HepG2 (cell line): Measurements from ENCODE around the gene ARPP21. TPM values are rescaled to one million over a fixed set of nuclear protein-coding genes. Genes with fewer than 3 reads are reported as not detected.

ENCODE experiments used
- ATAC-seq: fragments of 200-7000 bp; cut with Tn5 transposase; 3 replicates; pipeline ENCODE4 v1.9.1; 2020; ENCODE audit warnings: mild to moderate bottlenecking, moderate library complexity
- BruUV-seq: library from RNA; stranded (reverse); fragments of 400-500 nt; replicated peaks from 2 replicates; lab custom pipeline; 2021; lab: Mats Ljungman, UMichigan
- CTCF ChIA-PET: fragments of 300-600 bp; formaldehyde crosslinking; extraction: SDS; loops from one replicate; lab custom pipeline; 2021; ENCODE audit warnings: low total read pairs, inconsistent platforms, low intra/inter-chr PET ratio; lab: Yijun Ruan, JAX
- POLR2A ChIA-PET: fragments of 350-600 bp; sonication (Branson Sonifier 250); formaldehyde crosslinking; loops from one replicate; lab custom pipeline; 2020; ENCODE audit warnings: antibody characterized with exemption, inconsistent platforms; lab: Yijun Ruan, JAX
- DNase-seq: peaks from one replicate; pipeline ENCODE4 v3.0.0-alpha.2; 2015; ENCODE audit warnings: low spot score
- FAIRE-seq: peaks from 3 replicates; lab custom pipeline; 2011; peaks lifted over from hg19 to GRCh38; lab: Jason Lieb, UNC
- H2AFZ ChIP-seq: one replicate; pipeline ENCODE4 v1.6.1; 2011; ENCODE audit warnings: low read length, inconsistent platforms
- H3K27ac ChIP-seq: fragments of 300-600 bp; 3 replicates; pipeline ENCODE4 v1.8.0; 2011; ENCODE audit warnings: mixed run types, mild to moderate bottlenecking, mixed read lengths, low read length, inconsistent platforms; ENCODE audit not compliant: insufficient read depth; ENCODE audit errors: extremely low read length
- H3K27me3 ChIP-seq, 2 experiments: fragments of 200-600 bp in 1 of 2; 2 replicates in 1 of 2; 3 replicates in 1 of 2; pipeline versions ENCODE4 v1.6.0 to v1.8.0; 2011; ENCODE audit warnings: low read length in 2 of 2, mild to moderate bottlenecking in 2 of 2, moderate library complexity in 2 of 2, inconsistent platforms in 1 of 2; ENCODE audit not compliant: insufficient read depth in 2 of 2, control insufficient read depth in 1 of 2
- H3K36me3 ChIP-seq, 2 experiments: fragments of 200-600 bp in 1 of 2; replicated peaks in 1 of 2; 2 replicates in 1 of 2; 3 replicates in 1 of 2; pipeline versions ENCODE4 v1.5.1 to v1.8.0; 2011; ENCODE audit warnings: low read length in 2 of 2, inconsistent platforms in 1 of 2; ENCODE audit not compliant: insufficient read depth in 2 of 2, control insufficient read depth in 1 of 2
- H3K4me1 ChIP-seq: 2 replicates; pipeline ENCODE4 v1.5.1; 2012; ENCODE audit warnings: low read length, inconsistent platforms; ENCODE audit not compliant: insufficient read depth
- H3K4me2 ChIP-seq: 2 replicates; pipeline ENCODE4 v1.6.0; 2011; ENCODE audit warnings: low read depth, low read length, inconsistent platforms
- H3K4me3 ChIP-seq, 3 experiments: fragments of 200-600 bp in 1 of 3; sonication (generic), shearing (Covaris generic) in 1 of 3; replicated peaks in 1 of 3; 2 replicates each; pipeline ENCODE4 v1.5.1; 2011 to 2016; ENCODE audit warnings: low read length in 3 of 3, inconsistent platforms in 2 of 3, low read depth in 2 of 3, mild to moderate bottlenecking in 2 of 3, control low read depth in 1 of 3, mixed read lengths in 1 of 3; ENCODE audit not compliant: insufficient read depth in 1 of 3
- H3K79me2 ChIP-seq: one replicate; pipeline ENCODE4 v1.6.1; 2011; ENCODE audit warnings: low read length, inconsistent platforms; ENCODE audit not compliant: insufficient read depth
- H3K9ac ChIP-seq: 2 replicates; pipeline ENCODE4 v1.6.0; 2011; ENCODE audit warnings: mild to moderate bottlenecking, low read depth, low read length, inconsistent platforms; ENCODE audit not compliant: insufficient read depth
- H3K9me3 ChIP-seq: 2 replicates; pipeline ENCODE4 v1.5.1; 2012; ENCODE audit warnings: mild to moderate bottlenecking, low read length
- H4K20me1 ChIP-seq: 2 replicates; pipeline ENCODE4 v1.6.0; 2011; ENCODE audit warnings: inconsistent platforms, mild to moderate bottlenecking, low read length, moderate library complexity; ENCODE audit not compliant: insufficient read depth
- BCL6 ChIP-seq: IDR thresholded peaks from 2 replicates; pipeline ENCODE4 v1.6.1; 2016; ENCODE audit warnings: missing genetic modification reagents, missing compliant biosample characterization
- GMEB2 ChIP-seq: IDR thresholded peaks from 2 replicates; pipeline ENCODE4 v1.6.1; 2016; ENCODE audit warnings: missing biosample characterization, missing genetic modification reagents, low read depth
- HMGXB4 ChIP-seq, 2 experiments: sonication (generic) in 1 of 2; formaldehyde crosslinking in 1 of 2; IDR thresholded peaks; 2 replicates each; pipeline versions ENCODE4 v1.4.0 to v1.6.1; 2018 to 2020; ENCODE audit warnings: missing genetic modification reagents in 2 of 2, borderline replicate concordance in 1 of 2, low read depth in 1 of 2, mild to moderate bottlenecking in 1 of 2, missing biosample characterization in 1 of 2
- SNAPC4 ChIP-seq: sonication (generic); formaldehyde crosslinking; IDR thresholded peaks from 2 replicates; pipeline ENCODE4 v1.4.0; 2020; ENCODE audit warnings: mild to moderate bottlenecking, missing genetic modification reagents
- WGBS: methylation state at CpG from one replicate; pipeline ENCODE4 v1.1.6; 2017; ENCODE audit warnings: low lambda C conversion rate; 5-methylcytosine and 5-hydroxymethylcytosine counted together
- in situ Hi-C: cut with HindIII; loops from 2 replicates; pipeline ENCODE4 v1.10.0; 2017; ENCODE audit warnings: low pct_unique_long_range_greater_than_20kb; ENCODE audit not compliant: extremely low pct_ligation_motif_present
- intact Hi-C: fragments of 100-400 bp; cut with micrococcal nuclease; formaldehyde crosslinking; loops from one replicate; pipeline ENCODE4 v1.10.0; 2022; ENCODE audit not compliant: unreplicated experiment
- polyA plus RNA-seq, 8 experiments: library from polyadenylated mRNA; depleted of rRNA in 3 of 8; stranded (reverse) in 7 of 8; unstranded in 1 of 8; fragments of >200 nt; fragmentation: Illumina TruSeq in 4 of 8; extraction: Trizol in 4 of 8; gene quantifications; 2 replicates each; pipeline versions ENCODE4 v1.2.1 to v1.2.3, GENCODE V29; 2011 to 2016; ENCODE audit warnings: low read depth in 4 of 8, missing spikeins in 1 of 8, mixed read lengths in 1 of 8; ENCODE audit not compliant: insufficient read depth in 1 of 8
- total RNA-seq, 5 experiments: library from RNA; depleted of rRNA; stranded (reverse); fragments of >200 nt; fragmentation: Illumina TruSeq; extraction: Trizol; gene quantifications; 2 replicates each; pipeline ENCODE4 v1.2.3, GENCODE V29; 2016; ENCODE audit warnings: low read depth in 1 of 5

The ARPP21 gene
- total and polyA plus RNA-seq, 2 of the 13 experiments (the other 11 are each of a cell fraction or from before 2014, with no cell fraction given): not detected

- no peak for TF ChIP-seq GMEB2 (CRISPR knock-in tag)
- TF ChIP-seq HMGXB4 (CRISPR knock-in tag; IDR thresholded peaks at IDR 0.05; ENCODE audit: borderline replicate concordance in 1 of 2, low read depth in 1 of 2): no peak
Measured at GRCh38 chr3:35779611-35780010, 140.3 kb downstream of the ARPP21 start (continued).

GRCh38 chr3:35780800-35781199 is 141.5 kb downstream of the ARPP21 start:
- ATAC-seq: no peak
- Histone ChIP-seq H3K9me3 (peaks cover 15% of the 10 kb centered on the region), H3K4me1 (no peaks in the 10 kb centered on the region), H3K9ac (no peak overlapping the region), H2AFZ (no peak overlapping the region), H3K4me3 (no peak overlapping the region), H3K27ac (no peak overlapping the region), H3K36me3 (no peaks in the 10 kb centered on the region), H4K20me1 (no peaks in the 10 kb centered on the region), H3K79me2 (no peaks in the 10 kb centered on the region), H3K4me2 (no peak overlapping the region), H3K27me3 (no peaks in the 10 kb centered on the region; a peak in 1 of 5 replicates)
- no peak for FAIRE-seq
- ChIA-PET CTCF (no interaction called here), POLR2A (no interaction called here)
- in situ Hi-C loops (no loop called here), intact Hi-C loops (no loop called here)
- TF ChIP-seq SNAPC4 (no peak), BCL6 (no peak)
- no peak for DNase-seq
- WGBS: 0% methylated on average over 2 of the region's 3 CpGs
- BruUV-seq: no TSS peak
